SK-N-SH (cell line): ENCODE results near the gene PCARE. TPM values are rescaled to one million over a fixed set of nuclear protein-coding genes. Genes with fewer than 3 reads are reported as not detected.

Experiments used
- CTCF ChIA-PET: fragments of 300-600, 350-600 bp; formaldehyde crosslinking; extraction: SDS; loops from one replicate; lab custom pipeline; 2021; lab: Yijun Ruan, JAX
- POLR2A ChIA-PET: fragments of 350-600 bp; sonication (Branson Sonifier 250); formaldehyde crosslinking; extraction: SDS; loops from one replicate; lab custom pipeline; 2020; ENCODE audit warnings: antibody characterized with exemption, inconsistent platforms; lab: Yijun Ruan, JAX
- DNase-seq: peaks from one replicate; pipeline ENCODE4 v3.0.0; 2012
- H2AFZ ChIP-seq: fragments of 200-600 bp; sonication (generic); 2 replicates; pipeline ENCODE4 v1.8.1; 2016; ENCODE audit warnings: antibody characterized with exemption, mild to moderate bottlenecking, low read depth
- H3F3A ChIP-seq: fragments of 200-600 bp; sonication (generic); replicated peaks from 2 replicates; pipeline ENCODE3; 2016; ENCODE audit warnings: antibody characterized with exemption, mild to moderate bottlenecking; ENCODE audit not compliant: insufficient read depth
- H3K27ac ChIP-seq, 2 experiments: fragments of 200-500 bp in 1 of 2; fragments of 200-600 bp in 1 of 2; sonication (Bioruptor generic) in 1 of 2; sonication (generic), shearing (Covaris generic) in 1 of 2; 2 replicates each; pipeline versions ENCODE4 v1.5.1 to v1.6.1; 2014 to 2016; ENCODE audit warnings: low read depth in 2 of 2, inconsistent platforms in 1 of 2, low read length in 1 of 2, mild to moderate bottlenecking in 1 of 2, mixed read lengths in 1 of 2
- H3K27me3 ChIP-seq: fragments of 200-600 bp; sonication (generic), shearing (Covaris generic); 2 replicates; pipeline ENCODE4 v1.6.1; 2016; ENCODE audit warnings: mixed run types; ENCODE audit not compliant: insufficient read depth
- H3K36me3 ChIP-seq, 2 experiments: fragments of 200-500 bp in 1 of 2; fragments of 200-600 bp in 1 of 2; sonication (Bioruptor generic) in 1 of 2; sonication (generic) in 1 of 2; replicated peaks in 1 of 2; 2 replicates each; pipeline versions ENCODE3 to v1.5.1; 2014 to 2016; ENCODE audit warnings: low read length in 1 of 2, mild to moderate bottlenecking in 1 of 2; ENCODE audit not compliant: insufficient read depth in 2 of 2, control insufficient read depth in 1 of 2
- H3K4me1 ChIP-seq, 2 experiments: fragments of 200-500 bp in 1 of 2; fragments of 200-600 bp in 1 of 2; sonication (Bioruptor generic) in 1 of 2; sonication (generic), shearing (Covaris generic) in 1 of 2; 2 replicates each; pipeline versions ENCODE4 v1.5.1 to v1.6.1; 2014 to 2016; ENCODE audit warnings: low read depth in 1 of 2, low read length in 1 of 2, mixed run types in 1 of 2; ENCODE audit not compliant: insufficient read depth in 2 of 2, control insufficient read depth in 1 of 2
- H3K4me2 ChIP-seq: fragments of 200-600 bp; sonication (generic), shearing (Covaris generic); 2 replicates; pipeline ENCODE4 v1.6.1; 2017; ENCODE audit warnings: mixed run types
- H3K4me3 ChIP-seq, 2 experiments: fragments of 200-500 bp in 1 of 2; fragments of 200-600 bp in 1 of 2; sonication (Bioruptor generic) in 1 of 2; sonication (generic), shearing (Covaris generic) in 1 of 2; 2 replicates each; pipeline versions ENCODE4 v1.5.1 to v1.8.1; 2014 to 2016; ENCODE audit warnings: low read depth in 2 of 2, inconsistent platforms in 1 of 2, low read length in 1 of 2, mild to moderate bottlenecking in 1 of 2, mixed read lengths in 1 of 2, moderate library complexity in 1 of 2
- H3K79me2 ChIP-seq: fragments of 200-600 bp; sonication (generic); 2 replicates; pipeline ENCODE4 v1.8.1; 2017; ENCODE audit warnings: mild to moderate bottlenecking; ENCODE audit not compliant: insufficient read depth
- H3K9ac ChIP-seq: fragments of 200-600 bp; sonication (generic); 2 replicates; pipeline ENCODE4 v1.6.1; 2017; ENCODE audit warnings: mixed run types
- H3K9me2 ChIP-seq: fragments of 200-600 bp; sonication (generic); 2 replicates; pipeline ENCODE4 v1.6.1; 2017; ENCODE audit warnings: mixed run types
- H3K9me3 ChIP-seq: fragments of 200-600 bp; sonication (generic); 2 replicates; pipeline ENCODE4 v1.6.1; 2017; ENCODE audit warnings: mixed run types, mild to moderate bottlenecking, moderate library complexity
- H4K20me1 ChIP-seq: fragments of 200-600 bp; sonication (generic); 2 replicates; pipeline ENCODE4 v1.6.1; 2017; ENCODE audit warnings: mild to moderate bottlenecking, mixed run types; ENCODE audit not compliant: insufficient read depth
- CTCF ChIP-seq: fragments of 200-600 bp; sonication (generic); IDR thresholded peaks from 2 replicates; pipeline ENCODE4 v1.6.1; 2017; ENCODE audit warnings: antibody characterized with exemption, mild to moderate bottlenecking, moderate library complexity
- FOXM1 ChIP-seq: IDR thresholded peaks from 2 replicates; pipeline ENCODE4 v1.4.0; 2012; ENCODE audit warnings: low read depth, mild to moderate bottlenecking
- GABPA ChIP-seq: IDR thresholded peaks from 2 replicates; pipeline ENCODE4 v1.4.0; 2012; ENCODE audit warnings: low read depth, mild to moderate bottlenecking
- GATA2 ChIP-seq: sonication (generic); formaldehyde crosslinking; IDR thresholded peaks from 2 replicates; pipeline ENCODE4 v1.5.0; 2020; ENCODE audit warnings: mild to moderate bottlenecking, missing genetic modification reagents
- MEF2A ChIP-seq: IDR thresholded peaks from 2 replicates; pipeline ENCODE4 v1.4.0; 2012; ENCODE audit warnings: low read depth, borderline replicate concordance
- MXI1 ChIP-seq: IDR thresholded peaks from 2 replicates; pipeline ENCODE4 v1.6.1; 2012; ENCODE audit warnings: mild to moderate bottlenecking, low read depth, low read length, improper control_type of control experiment
- NRF1 ChIP-seq: IDR thresholded peaks from 2 replicates; pipeline ENCODE4 v1.6.1; 2012; ENCODE audit warnings: low read depth, mild to moderate bottlenecking, low read length
- POLR2AphosphoS5 ChIP-seq: IDR thresholded peaks from 2 replicates; pipeline ENCODE4 v1.6.1; 2012; ENCODE audit warnings: low read depth, low read length
- RAD21 ChIP-seq: IDR thresholded peaks from 2 replicates; pipeline ENCODE4 v1.6.1; 2012; ENCODE audit warnings: mild to moderate bottlenecking, low read length
- RFX5 ChIP-seq: IDR thresholded peaks from 2 replicates; pipeline ENCODE4 v1.6.1; 2012; ENCODE audit warnings: mild to moderate bottlenecking, improper control_type of control experiment, low read length
- RXRA ChIP-seq: IDR thresholded peaks from 2 replicates; pipeline ENCODE4 v1.4.0; 2012; ENCODE audit warnings: low read depth, mild to moderate bottlenecking, borderline replicate concordance
- SMC3 ChIP-seq: IDR thresholded peaks from 2 replicates; pipeline ENCODE4 v1.6.1; 2012; ENCODE audit warnings: low read depth, low read length, improper control_type of control experiment
- USF1 ChIP-seq: IDR thresholded peaks from 2 replicates; pipeline ENCODE4 v1.4.0; 2012; ENCODE audit warnings: low read depth, borderline replicate concordance
- YY1 ChIP-seq: IDR thresholded peaks from 2 replicates; pipeline ENCODE4 v1.4.0; 2012; ENCODE audit warnings: low read depth, mild to moderate bottlenecking
- WGBS: methylation state at CpG from one replicate; pipeline ENCODE4 v1.1.6; 2017; ENCODE audit warnings: low lambda C conversion rate; 5-methylcytosine and 5-hydroxymethylcytosine counted together
- polyA plus RNA-seq, 3 experiments: library from polyadenylated mRNA; depleted of rRNA; stranded (reverse); fragments of >200 nt; gene quantifications; 2 replicates each; pipeline ENCODE4 v1.2.3, GENCODE V29; 2012

The PCARE gene
- polyA plus RNA-seq, 1 of the 3 experiments (the other 2 are of a cell fraction): not detected

GRCh38 chr2:29046321-29046720 is 28.0 kb downstream of the PCARE start:
- no peaks in the 10 kb centered on the region for H3F3A ChIP-seq
- peaks cover 5% of the 10 kb centered on the region; the same call in 1 of the 2 replicates for H3K27me3 ChIP-seq
- H4K20me1 ChIP-seq: no peaks in the 10 kb centered on the region
- ChIA-PET POLR2A (no interaction called here), CTCF (interaction anchor here (1.0 kb wide), 1 partner anchor 876 kb away, joined by 3 read pairs; no protein-coding TSS in a partner anchor)
- H3K79me2 ChIP-seq: no peaks in the 10 kb centered on the region
- no peaks in the 10 kb centered on the region for H3K36me3 ChIP-seq
- H3K9me3 ChIP-seq: no peaks in the 10 kb centered on the region
- peaks cover 0 to 20% of the 10 kb centered on the region in 2 experiments; a peak in 2 of 4 replicates for H3K4me1 ChIP-seq
- DNase-seq: no peak
- H3K9ac ChIP-seq: no peak overlapping the region
- WGBS: 80% methylated on average over 2 of the region's 2 CpGs
- H3K9me2 ChIP-seq: no peaks in the 10 kb centered on the region
- no peak overlapping the region for H3K27ac ChIP-seq
- no peak overlapping the region for H3K4me3 ChIP-seq
- H2AFZ ChIP-seq: no peak overlapping the region
- TF ChIP-seq NRF1 (no peak), MEF2A (no peak), USF1 (no peak), RFX5 (no peak), GATA2 (CRISPR knock-in tag) (no peak), RAD21 (no peak), POLR2AphosphoS5 (no peak), MXI1 (no peak), GABPA (no peak), YY1 (no peak), SMC3 (no peak), FOXM1 (no peak), RXRA (no peak)
- no peak overlapping the region for H3K4me2 ChIP-seq

GRCh38 chr2:29044459-29044858 is 29.9 kb downstream of the PCARE start:
- no peaks in the 10 kb centered on the region for H3K36me3 ChIP-seq
- H3K27ac ChIP-seq: no peak overlapping the region
- peaks cover 0 to 23% of the 10 kb centered on the region in 2 experiments; a peak in 2 of 4 replicates for H3K4me1 ChIP-seq
- no peak overlapping the region for H2AFZ ChIP-seq
- no peak overlapping the region for H3K9ac ChIP-seq
- WGBS: 70% methylated on average over 4 of the region's 4 CpGs
- ChIA-PET POLR2A (no interaction called here), CTCF (no interaction called here)
- no peak overlapping the region for H3K4me2 ChIP-seq
- no peak overlapping the region for H3K4me3 ChIP-seq
- no peaks in the 10 kb centered on the region for H3K9me3 ChIP-seq
- no peaks in the 10 kb centered on the region; the same call in 1 of the 2 replicates for H3K27me3 ChIP-seq
- TF ChIP-seq CTCF (no peak), FOXM1 (no peak)
- H3F3A ChIP-seq: no peaks in the 10 kb centered on the region
- H4K20me1 ChIP-seq: no peaks in the 10 kb centered on the region
- H3K79me2 ChIP-seq: no peaks in the 10 kb centered on the region
- no peaks in the 10 kb centered on the region for H3K9me2 ChIP-seq
- DNase-seq: no peak
